Measurements from ENCODE around the gene RASGRP3.
A peak's percentile ranks its signal among the peaks of the same experiment; 100 is the strongest.
"Not testable (repeated sequence)": the region's sequence is repeated elsewhere in the genome, so short reads cannot be mapped to it uniquely, and the experiment has no call there.

The RASGRP3 gene

GRCh38 chr2:33476131-33476792, at the start of gene RASGRP3:
Gene RASGRP3, plus strand, starts transcription at chr2:33476649. Its CDS starts 38,488 bp downstream, at chr2:33515137.
- peak; percentile 48 for DNase-seq

DNA sequence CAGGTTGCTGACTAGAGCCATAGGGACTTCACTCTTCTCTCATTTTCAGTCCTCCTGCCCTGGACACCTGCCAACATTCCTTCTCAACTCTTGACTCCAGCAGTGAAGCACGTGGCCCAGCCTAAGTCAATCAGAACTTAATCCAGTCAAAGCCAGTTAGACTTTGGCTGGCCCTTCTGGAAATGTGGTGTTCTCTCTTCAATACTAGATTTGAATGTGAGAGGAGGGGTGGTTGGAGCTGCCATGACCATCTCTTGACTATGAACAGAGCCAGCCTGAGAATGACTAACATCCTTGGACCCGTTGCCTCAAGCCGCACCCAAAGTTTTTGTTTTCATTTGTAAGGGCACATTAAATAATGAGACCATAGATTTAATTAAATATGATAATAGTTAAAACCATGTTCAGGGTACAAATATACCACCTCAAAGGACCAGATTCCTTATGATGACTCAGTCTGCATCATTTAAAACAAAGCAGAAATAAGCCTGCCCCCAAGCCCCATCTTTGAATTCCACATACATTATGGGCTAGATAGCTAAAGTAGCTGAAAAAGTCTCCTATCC, 49.7 kb upstream of the RASGRP3 start:
- DNase-seq, result no peak

DNA sequence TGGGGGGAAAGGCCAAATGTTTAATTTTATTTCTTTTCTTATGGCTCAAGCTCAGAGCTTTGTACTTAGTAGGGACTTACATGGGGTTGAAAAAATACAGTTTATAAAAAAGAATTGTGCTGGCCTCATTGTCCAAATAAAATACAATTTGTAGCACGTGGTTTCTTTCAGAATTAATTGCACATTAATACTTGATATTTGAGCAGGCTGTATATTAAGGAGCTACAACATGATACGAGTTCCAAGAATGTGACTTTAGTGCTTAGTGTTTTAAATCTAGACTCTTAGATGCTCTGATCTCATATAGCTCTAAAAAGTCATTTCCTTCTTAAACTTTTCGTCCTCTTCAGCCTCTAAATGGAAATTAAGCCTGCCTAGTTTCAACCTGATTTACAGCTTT, 46.4 kb upstream of the RASGRP3 start:
- DNase-seq, result no peak

GRCh38 chr2:33430856-33431255, 45.6 kb upstream of the RASGRP3 start:
- DNase-seq, result no peak

GRCh38 chr2:33432871-33433270, 43.6 kb upstream of the RASGRP3 start:
- DNase-seq, result no peak

DNA sequence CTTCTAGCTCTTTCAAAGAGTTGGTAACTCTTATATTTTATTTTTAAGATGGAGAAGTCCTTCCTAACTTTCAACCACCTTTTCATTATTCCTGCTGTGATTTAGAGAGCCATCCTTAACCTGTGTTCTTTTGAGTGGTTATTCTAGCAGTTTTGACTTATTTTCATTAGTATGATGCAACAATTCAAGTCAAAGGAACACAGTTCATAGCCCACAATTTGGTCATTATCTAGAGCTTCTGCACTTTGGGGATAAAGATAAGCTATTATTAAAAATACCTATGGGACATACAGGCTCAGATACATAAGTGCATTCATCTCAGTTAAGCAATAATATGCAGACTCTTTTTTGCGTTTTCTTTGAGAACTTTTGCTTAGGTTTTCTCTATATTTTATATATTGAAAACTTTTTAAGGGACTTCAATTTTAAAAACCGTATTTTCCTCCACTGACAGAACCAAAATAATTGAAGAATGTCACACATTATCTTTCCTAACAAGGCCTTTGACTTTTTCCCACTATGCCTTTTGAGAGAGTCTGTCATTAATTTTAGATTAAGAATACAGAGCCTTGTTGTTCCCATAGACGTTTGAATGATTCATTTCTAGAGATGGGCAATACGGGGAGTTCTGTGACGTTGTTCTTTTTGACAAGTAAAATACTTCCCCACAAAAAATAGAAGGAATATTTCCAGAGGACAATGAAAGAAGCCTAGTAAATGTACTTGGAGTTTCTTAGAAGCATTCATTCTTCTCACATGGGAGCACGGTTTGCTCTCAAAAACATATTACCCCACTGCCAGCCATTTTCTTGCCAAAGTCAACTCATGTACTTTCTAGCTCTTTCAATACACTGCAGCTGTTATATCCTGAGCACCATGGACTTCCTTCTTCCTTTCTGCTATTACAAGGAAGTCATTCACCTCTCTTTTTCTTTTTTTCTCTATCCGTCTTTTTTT, 42.9 kb upstream of the RASGRP3 start:
- DNase-seq, result no peak

DNA sequence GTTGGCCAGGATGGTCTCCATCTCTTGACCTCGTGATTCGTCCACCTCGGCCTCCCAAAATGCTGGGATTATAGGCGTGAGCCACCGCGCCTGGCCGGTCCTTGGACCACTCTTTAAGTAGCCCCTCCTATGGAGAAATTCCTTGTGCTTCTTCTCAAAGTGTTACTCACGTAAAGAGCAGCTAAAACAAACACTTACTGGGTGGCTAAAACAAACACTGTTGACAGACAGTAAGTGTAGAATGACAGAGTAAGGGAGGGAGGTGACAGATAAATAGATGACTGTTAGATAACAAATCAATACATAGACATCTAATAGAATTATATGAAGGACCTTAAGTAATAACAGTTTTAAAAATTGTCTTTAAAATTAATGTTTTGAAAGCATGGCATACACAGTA, 40.9 kb upstream of the RASGRP3 start:
- no peak for DNase-seq

DNA sequence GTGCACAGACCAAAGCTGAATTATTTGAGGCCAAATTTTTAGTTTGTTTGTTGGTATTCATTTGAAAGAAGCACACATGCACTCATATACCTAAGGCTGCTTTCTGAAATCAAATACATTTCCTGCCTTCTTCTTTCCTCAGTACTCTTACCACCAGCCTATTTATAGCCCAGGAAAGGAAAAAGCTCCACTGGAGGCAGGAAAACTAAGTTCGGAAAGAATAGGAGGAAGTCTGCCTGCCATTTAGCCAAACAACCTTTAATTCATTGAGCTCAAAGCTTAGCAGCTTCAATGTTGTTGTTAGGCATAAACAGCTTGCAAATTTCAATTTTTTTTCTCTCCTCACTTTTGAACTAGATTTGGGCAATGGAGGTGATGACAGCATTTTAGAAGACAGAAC, 40.4 kb upstream of the RASGRP3 start:
- DNase-seq, result no peak

GRCh38 chr2:33437297-33437696, 39.2 kb upstream of the RASGRP3 start:
- no peak for DNase-seq

GRCh38 chr2:33437815-33438214, 38.6 kb upstream of the RASGRP3 start:
- DNase-seq, result no peak

GRCh38 chr2:33441235-33441810, 35.1 kb upstream of the RASGRP3 start:
- no peak for DNase-seq

GRCh38 chr2:33442052-33442451, 34.4 kb upstream of the RASGRP3 start:
- not testable (repeated sequence) for DNase-seq

DNA sequence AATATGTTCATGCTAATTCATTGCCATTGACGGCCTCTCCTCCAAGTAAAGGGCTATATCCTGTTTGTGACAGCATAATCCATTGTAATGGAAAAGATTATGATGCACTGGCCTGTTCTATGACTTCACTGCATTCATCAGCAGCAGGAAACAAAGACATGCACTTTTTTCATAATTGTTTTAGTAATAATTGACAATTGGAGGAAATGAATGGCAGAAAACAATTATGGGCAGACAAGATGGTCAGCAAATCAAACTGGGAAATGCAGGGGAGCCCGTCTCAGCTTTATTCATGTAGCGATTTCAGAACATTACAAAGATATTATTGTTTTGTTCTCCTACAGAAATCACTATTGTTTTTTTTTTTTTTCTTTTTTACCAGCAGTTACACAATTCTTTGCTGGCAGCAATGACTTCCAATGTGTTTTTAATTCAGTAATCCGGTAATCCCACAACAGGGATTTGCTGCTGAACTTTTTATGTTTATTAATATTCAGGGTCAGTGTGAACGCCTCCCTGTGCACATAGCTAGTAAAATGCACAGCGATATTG, 33.8 kb upstream of the RASGRP3 start:
- no peak for DNase-seq

- no peak for DNase-seq
Observed at GRCh38 chr2:33443274-33443829, 33.1 kb upstream of the RASGRP3 start.

GRCh38 chr2:33444967-33445366, 31.5 kb upstream of the RASGRP3 start:
- DNase-seq, result no peak

GRCh38 chr2:33448220-33448899, 28.1 kb upstream of the RASGRP3 start:
- DNase-seq, result no peak

- no peak for DNase-seq
Observed at GRCh38 chr2:33451214-33451613, 25.2 kb upstream of the RASGRP3 start.

- no peak for DNase-seq
Observed at GRCh38 chr2:33451825-33452224, 24.6 kb upstream of the RASGRP3 start.

GRCh38 chr2:33452545-33452944, 23.9 kb upstream of the RASGRP3 start:
- no peak for DNase-seq

GRCh38 chr2:33453905-33454479, 22.5 kb upstream of the RASGRP3 start:
- no peak for DNase-seq

- no peak for DNase-seq
Observed at GRCh38 chr2:33457556-33458247, 18.7 kb upstream of the RASGRP3 start.
